ENCODE data around the gene TAS1R3. TPM values are rescaled to one million over a fixed set of nuclear protein-coding genes. Genes with fewer than 3 reads are reported as not detected.

Gene TAS1R3
- total RNA-seq, 2 experiments from 2014 or later, result 0.10 TPM; not detected in 1

GRCh38 chr1:1349256-1350012 lies 18.4 kb downstream of the TAS1R3 start, which contains the start of gene DVL1:
DVL1 (minus strand) TSS chr1:1349418; CDS start chr1:1349065, 353 bp downstream.
- DNase-seq, result peak; percentile 72
- H3K27me3 Mint-ChIP-seq, result peaks cover 25% of the 10 kb centered on the region
- CTCF ChIA-PET, result no interaction called here
- peak within 1 kb of the TSS; percentile 74 for H3K4me3 Mint-ChIP-seq
- H3K4me1 Mint-ChIP-seq (ENCODE audit: low read depth), result peaks cover 22% of the 10 kb centered on the region
- POLR2A ChIA-PET, result no interaction called here
- H3K9me3 Mint-ChIP-seq, result no peaks in the 10 kb centered on the region
- intact Hi-C loops (cut with micrococcal nuclease), result loop anchor here (1.0 kb wide), 2 partner anchors 26 to 41 kb away; partner anchors contain the start of genes AURKAIP1 and PUSL1
- H3K27ac Mint-ChIP-seq, result no peak within 1 kb of the TSS
- H3K36me3 Mint-ChIP-seq, result no peaks in the 10 kb centered on the region

- H3K9me3 Mint-ChIP-seq, result no peaks in the 10 kb centered on the region
- no peak overlapping the region for H3K27ac Mint-ChIP-seq
- ChIA-PET CTCF (interaction anchor here (1.0 to 2.5 kb wide), 2 partner anchors 20 to 23 kb away, joined by 4 to 10 read pairs; partner anchors contain the start of gene AURKAIP1), POLR2A (no interaction called here)
- no peaks in the 10 kb centered on the region for H3K36me3 Mint-ChIP-seq
- peak overlapping the region; percentile 35 for H3K4me3 Mint-ChIP-seq
- intact Hi-C loops (cut with micrococcal nuclease), result no loop called here
- DNase-seq, result no peak
- H3K4me1 Mint-ChIP-seq (ENCODE audit: low read depth), result peaks cover 14% of the 10 kb centered on the region
- H3K27me3 Mint-ChIP-seq, result peaks cover 25% of the 10 kb centered on the region
Observed at GRCh38 chr1:1351511-1352427, 20.7 kb downstream of the TAS1R3 start.

GRCh38 chr1:1352786-1353388 lies 21.8 kb downstream of the TAS1R3 start:
- Mint-ChIP-seq H3K4me1 (ENCODE audit: low read depth) (peaks cover 6% of the 10 kb centered on the region), H3K9me3 (no peaks in the 10 kb centered on the region), H3K36me3 (no peaks in the 10 kb centered on the region), H3K27ac (peak overlapping the region; percentile 30), H3K4me3 (peak overlapping the region; percentile 35), H3K27me3 (peaks cover 31% of the 10 kb centered on the region)
- ChIA-PET POLR2A (no interaction called here), CTCF (interaction anchor here (2.5 kb wide), 1 partner anchor 19 kb away, joined by 10 read pairs; no protein-coding TSS in a partner anchor)
- DNase-seq, result no peak
- intact Hi-C loops (cut with micrococcal nuclease), result no loop called here

GRCh38 chr1:1353389-1354151 lies 22.5 kb downstream of the TAS1R3 start:
- ChIA-PET CTCF (interaction anchor here (2.5 kb wide), 1 partner anchor 19 kb away, joined by 10 read pairs; no protein-coding TSS in a partner anchor), POLR2A (interaction anchor here (1.2 kb wide), 1 partner anchor 22 kb away, joined by 6 read pairs; the partner anchor contains the start of gene AURKAIP1)
- Mint-ChIP-seq H3K4me3 (no peak overlapping the region), H3K27ac (no peak overlapping the region), H3K36me3 (no peaks in the 10 kb centered on the region), H3K27me3 (peaks cover 31% of the 10 kb centered on the region), H3K9me3 (no peaks in the 10 kb centered on the region), H3K4me1 (ENCODE audit: low read depth) (peaks cover 2% of the 10 kb centered on the region)
- DNase-seq, result no peak
- intact Hi-C loops (cut with micrococcal nuclease), result no loop called here

- Mint-ChIP-seq H3K4me3 (no peak overlapping the region), H3K27me3 (peaks cover 31% of the 10 kb centered on the region), H3K27ac (no peak overlapping the region), H3K36me3 (no peaks in the 10 kb centered on the region), H3K4me1 (ENCODE audit: low read depth) (peaks cover 6% of the 10 kb centered on the region), H3K9me3 (no peaks in the 10 kb centered on the region)
- intact Hi-C loops (cut with micrococcal nuclease), result no loop called here
- no peak for DNase-seq
- CTCF ChIA-PET, result no interaction called here
- POLR2A ChIA-PET, result interaction anchor here (1.2 kb wide), 2 partner anchors 14 to 21 kb away, joined by 3 to 6 read pairs; partner anchors contain the start of gene AURKAIP1
Observed at GRCh38 chr1:1354271-1355247, 23.5 kb downstream of the TAS1R3 start.

- H3K4me1 Mint-ChIP-seq (ENCODE audit: low read depth), result peaks cover 6% of the 10 kb centered on the region
- H3K36me3 Mint-ChIP-seq, result no peaks in the 10 kb centered on the region
- H3K27me3 Mint-ChIP-seq, result peaks cover 31% of the 10 kb centered on the region
- H3K9me3 Mint-ChIP-seq, result no peaks in the 10 kb centered on the region
- intact Hi-C loops (cut with micrococcal nuclease), result no loop called here
- H3K4me3 Mint-ChIP-seq, result no peak overlapping the region
- CTCF ChIA-PET, result no interaction called here
- DNase-seq, result no peak
- no peak overlapping the region for H3K27ac Mint-ChIP-seq
- POLR2A ChIA-PET, result interaction anchor here (1.2 kb wide), 1 partner anchor 13 kb away, joined by 3 read pairs; no protein-coding TSS in a partner anchor
Observed at GRCh38 chr1:1355416-1355815, 24.3 kb downstream of the TAS1R3 start.

GRCh38 chr1:1356166-1356795 lies 25.2 kb downstream of the TAS1R3 start:
- ChIA-PET CTCF (no interaction called here), POLR2A (no interaction called here)
- Mint-ChIP-seq H3K27me3 (peaks cover 31% of the 10 kb centered on the region), H3K4me3 (no peak overlapping the region), H3K4me1 (ENCODE audit: low read depth) (peaks cover 6% of the 10 kb centered on the region), H3K9me3 (no peaks in the 10 kb centered on the region), H3K27ac (no peak overlapping the region), H3K36me3 (no peaks in the 10 kb centered on the region)
- no peak for DNase-seq
- intact Hi-C loops (cut with micrococcal nuclease), result no loop called here

GRCh38 chr1:1356796-1357401 lies 25.8 kb downstream of the TAS1R3 start:
- H3K27ac Mint-ChIP-seq, result no peak overlapping the region
- POLR2A ChIA-PET, result no interaction called here
- no peak for DNase-seq
- no peaks in the 10 kb centered on the region for H3K36me3 Mint-ChIP-seq
- intact Hi-C loops (cut with micrococcal nuclease), result no loop called here
- CTCF ChIA-PET, result no interaction called here
- no peak overlapping the region for H3K4me3 Mint-ChIP-seq
- no peaks in the 10 kb centered on the region for H3K9me3 Mint-ChIP-seq
- peaks cover 29% of the 10 kb centered on the region for H3K27me3 Mint-ChIP-seq
- peaks cover 6% of the 10 kb centered on the region for H3K4me1 Mint-ChIP-seq (ENCODE audit: low read depth)

GRCh38 chr1:1357871-1358432 lies 26.9 kb downstream of the TAS1R3 start:
- POLR2A ChIA-PET, result no interaction called here
- no peak for DNase-seq

More at GRCh38 chr1:1357871-1358432, 26.9 kb downstream of the TAS1R3 start:
- CTCF ChIA-PET, result no interaction called here
- Mint-ChIP-seq H3K4me3 (no peak overlapping the region), H3K4me1 (ENCODE audit: low read depth) (peaks cover 6% of the 10 kb centered on the region), H3K36me3 (no peaks in the 10 kb centered on the region), H3K9me3 (no peaks in the 10 kb centered on the region), H3K27ac (no peak overlapping the region), H3K27me3 (peaks cover 19% of the 10 kb centered on the region)
- intact Hi-C loops (cut with micrococcal nuclease), result no loop called here
